SK-N-DZ (cell line): ENCODE results near the gene PYGM.

Experiments
- DNase-seq: peaks from one replicate; pipeline ENCODE4 v3.0.0-alpha.2; 2015; ENCODE audit warnings: low spot score

The PYGM gene

DNA sequence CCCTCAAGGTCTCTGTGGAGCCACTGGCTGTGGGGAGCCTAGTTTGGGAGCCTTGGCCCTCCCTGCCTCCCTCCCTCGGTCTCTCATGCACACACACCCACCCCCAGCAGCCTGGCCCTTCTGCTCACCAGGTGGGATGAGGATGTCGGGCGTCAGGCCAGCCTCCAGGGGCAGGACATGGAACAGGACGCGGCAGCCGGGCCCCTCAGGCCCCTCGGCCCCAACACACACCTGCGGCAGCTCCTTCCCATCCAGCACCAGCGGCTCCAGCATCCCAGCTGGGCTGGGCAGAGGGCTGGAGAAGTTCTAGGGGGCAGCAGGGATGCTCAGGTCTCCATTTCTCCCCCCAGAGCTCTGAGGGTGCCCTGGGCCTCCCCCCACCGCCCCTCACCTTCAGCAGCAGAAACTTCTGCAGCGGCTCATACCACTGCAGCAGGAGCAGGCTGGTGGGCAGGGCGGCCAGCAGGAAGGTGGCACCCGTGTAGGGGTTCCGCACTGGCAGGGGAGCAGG is 32.1 kb upstream of the PYGM start:
- DNase-seq: no peak

DNA sequence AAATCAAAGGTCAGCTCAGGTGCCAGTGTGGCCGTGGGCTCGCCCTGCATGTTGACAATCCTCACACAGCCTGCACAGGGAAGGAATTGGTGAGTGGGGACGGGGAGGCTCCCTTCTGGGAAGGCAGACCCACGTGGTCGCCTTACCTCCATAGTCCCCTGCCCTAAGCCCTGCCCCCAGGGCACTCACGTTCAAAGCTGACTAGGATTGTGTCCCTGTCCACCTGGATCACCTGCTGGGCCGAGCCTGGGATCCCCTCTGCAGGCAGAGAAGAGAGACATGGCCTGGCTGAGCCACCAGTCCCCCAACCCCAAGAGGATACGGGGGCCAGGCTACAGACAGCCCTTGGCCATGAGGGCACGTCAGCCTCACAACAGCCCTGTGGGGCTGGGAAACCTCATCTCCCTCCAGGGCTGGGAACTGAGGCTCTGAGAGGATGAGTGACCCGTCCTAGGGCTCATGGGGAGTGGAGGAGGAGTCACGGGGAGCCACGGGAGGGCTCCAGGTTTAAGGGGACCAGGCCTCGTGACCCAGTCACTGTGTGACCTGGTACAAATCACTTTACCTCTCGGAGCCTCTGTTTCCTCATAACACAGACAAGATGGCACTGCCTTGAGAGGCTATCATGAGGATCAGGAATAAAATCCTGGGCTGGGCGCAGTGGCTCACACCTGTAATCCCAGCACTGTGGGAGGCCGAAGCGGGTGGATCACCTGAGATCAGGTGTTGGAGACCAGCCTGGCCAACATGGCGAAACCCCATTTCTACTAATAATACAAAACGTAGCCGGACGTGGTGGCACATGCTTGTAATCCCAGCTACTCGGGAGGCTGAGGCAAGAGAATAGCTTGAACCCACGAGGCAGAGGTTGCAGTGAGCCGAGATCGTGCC is 30.7 kb upstream of the PYGM start:
- DNase-seq: no peak

DNA sequence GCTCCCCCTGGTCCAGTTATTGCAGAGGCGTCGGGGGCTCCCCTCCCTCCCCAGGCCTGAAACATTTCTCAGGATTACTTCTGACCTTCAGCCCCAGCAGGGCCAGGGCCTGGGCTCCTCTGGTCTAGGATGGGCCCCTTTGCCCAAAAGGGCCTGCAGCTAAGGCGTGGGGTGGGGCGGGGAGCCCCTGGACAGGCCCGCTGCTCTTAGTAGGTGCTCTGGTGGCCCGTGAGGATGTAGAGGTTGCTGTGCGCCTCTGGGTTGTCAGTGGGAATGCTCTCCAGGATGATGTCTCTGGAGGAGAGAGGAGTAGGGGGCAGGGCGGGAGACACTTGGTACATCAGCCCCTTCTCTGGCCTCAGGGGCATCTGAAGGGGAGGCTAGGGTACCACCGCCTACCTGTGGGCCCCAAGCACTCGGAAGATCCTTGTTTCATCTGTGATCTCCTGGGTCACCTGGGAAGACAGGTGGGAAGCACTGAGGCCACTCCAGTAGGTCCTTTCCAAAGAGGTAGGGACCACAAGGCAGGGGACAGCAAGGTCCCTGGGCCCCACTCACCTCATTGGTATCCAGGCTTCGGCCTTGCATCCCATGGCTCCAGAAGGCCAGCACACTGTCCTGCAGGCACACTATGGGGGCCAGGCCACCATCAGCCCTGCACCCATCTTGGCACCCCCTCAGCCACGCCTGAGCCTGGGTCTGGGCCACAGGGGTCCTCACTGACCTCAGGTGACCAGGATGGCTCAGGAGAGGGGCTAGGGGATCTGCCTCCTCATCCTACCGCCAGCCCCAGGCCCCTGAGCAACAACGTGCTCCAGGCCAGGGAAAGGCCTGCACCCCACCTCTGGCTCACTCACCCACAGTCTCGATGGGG is 29.8 kb upstream of the PYGM start:
- DNase-seq: no peak

DNA sequence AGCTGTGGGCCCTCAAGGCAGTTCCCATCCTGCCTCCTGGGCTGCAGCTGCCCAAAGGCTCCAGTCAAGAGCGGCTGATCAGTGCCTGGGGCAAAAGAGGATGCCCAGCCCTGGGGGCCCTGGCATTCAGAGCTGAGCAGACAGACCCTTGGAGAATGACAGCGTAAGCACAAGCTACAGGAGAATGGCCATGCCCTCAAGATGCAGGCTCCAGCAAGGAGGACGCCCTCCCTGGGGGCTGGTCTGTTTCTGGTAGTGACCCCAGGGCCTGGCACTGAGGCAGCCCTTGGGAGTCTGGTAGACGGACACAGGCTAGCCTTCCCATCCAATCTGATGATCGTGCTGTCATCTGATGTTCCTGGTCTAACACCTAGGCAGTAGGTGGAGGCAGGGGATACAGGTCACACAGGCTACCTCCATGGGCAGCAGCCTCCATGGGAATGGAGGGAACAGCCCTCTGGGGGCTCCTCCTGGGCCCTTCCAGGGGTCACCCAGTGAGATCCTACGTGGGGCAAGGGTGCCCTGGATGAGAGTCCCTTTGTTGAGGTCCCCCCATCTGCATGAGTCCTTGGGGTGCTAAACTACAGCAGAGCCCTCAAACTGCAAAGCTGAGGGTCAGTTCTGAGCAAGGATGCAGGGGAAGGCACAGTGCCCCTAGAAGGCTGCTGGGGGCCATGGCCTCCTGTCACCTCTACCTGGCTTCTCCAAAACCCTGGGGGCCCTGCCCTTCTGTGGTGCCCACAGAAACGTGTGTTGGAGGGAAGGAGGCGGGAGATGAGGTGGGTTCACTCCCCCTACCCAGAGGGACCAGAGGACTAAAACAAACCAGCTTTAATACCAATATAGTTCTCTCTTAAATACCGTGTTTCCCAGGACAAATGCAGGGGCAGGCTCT is 28.8 kb upstream of the PYGM start:
- DNase-seq: no peak

DNA sequence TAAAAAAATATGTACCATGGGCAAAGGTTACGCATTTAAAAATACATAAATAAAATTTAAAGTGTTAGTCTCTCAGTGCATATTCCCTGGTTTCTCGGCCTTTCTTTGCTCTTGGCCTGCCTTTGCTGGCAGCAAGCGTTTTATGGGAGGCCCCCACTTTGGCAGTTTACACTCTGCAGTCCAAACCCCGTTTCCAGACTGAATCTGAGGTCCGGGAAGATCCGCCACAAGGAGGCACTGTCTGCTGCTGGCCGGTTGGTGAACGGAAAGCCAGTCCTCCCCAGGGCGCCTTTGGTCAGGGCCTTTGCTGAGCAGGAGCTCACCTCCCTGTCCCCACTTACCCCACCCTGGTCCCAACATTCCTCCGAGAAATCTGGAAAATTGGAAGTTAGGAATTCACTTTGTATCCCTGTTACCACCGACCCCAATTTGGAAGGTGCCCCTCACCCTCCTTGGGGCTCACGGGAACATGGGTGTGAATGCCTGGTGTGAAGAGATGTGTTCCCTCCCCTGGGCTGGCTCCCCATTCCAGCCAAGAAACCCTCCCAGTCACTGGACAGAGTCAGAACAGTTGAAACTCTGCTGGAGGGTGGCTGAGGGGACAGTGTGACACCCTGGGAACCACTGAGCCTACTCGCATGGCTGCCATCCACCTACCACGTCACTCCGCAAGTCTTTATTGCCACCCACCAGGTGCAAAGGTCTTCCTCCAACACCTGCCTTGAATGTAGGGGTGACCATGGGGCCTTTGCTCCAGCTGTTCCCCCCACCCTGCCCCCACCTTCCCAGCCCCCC is 27.9 kb upstream of the PYGM start:
- DNase-seq: no peak

DNA sequence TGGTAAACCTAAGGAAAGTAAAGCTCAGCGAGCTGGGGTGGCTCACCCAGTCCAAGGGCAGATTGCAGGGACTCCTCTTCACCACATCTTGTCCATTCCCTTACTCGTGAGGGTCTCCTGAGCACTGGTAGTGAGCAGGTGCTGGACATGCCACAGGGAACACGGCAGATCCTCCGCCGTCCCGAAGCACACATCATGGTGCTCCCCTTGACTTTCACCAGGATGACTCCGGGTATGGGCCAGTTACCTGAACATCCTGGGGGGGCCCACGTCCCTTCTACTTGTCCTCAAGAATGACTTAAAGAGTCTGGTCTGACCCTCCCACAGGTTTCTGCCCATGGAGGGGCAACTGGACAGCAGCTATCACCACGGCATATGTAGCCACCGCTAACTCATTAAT is 26.5 kb upstream of the PYGM start:
- no peak for DNase-seq

DNA sequence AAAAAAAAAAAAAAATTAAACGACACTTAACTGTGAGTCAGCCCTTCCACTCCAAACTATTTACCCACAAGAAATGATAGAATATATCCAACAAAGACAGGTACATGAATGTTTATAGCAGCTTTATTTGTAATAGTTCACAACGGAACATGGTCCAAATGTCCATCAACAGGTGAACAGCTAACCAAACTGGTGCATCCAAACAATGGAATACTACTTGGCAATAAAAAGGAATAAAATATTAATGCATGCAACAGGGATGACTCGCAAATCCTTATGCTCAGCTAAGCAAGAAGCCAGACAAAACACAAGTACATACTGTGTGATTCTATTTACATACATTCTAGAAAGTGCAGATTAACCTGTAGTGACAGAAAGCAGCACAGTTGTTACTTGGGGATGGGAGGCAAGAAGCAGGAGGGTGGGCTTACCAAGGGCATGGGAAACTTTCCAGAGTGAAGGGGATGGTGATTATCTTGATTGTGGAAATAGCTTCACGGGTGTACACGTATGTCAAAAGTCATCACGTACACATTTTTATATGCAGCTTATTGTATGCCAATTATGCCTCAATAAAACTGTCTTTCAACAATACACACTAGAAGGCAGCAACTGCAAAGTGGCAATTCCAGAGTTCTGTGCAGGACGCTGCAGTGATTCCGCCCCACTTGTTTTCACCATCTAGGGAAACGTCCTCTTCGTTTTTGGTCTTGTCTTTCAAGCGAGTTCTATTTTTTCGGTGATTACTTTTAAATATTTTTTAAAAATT is 25.2 kb upstream of the PYGM start:
- DNase-seq: no peak

- DNase-seq: peak; percentile 100
Measured at GRCh38 chr11:64778473-64779298, 18.9 kb upstream of the PYGM start, which contains the start of gene SF1. Gene SF1, minus strand, starts transcription at chr11:64778542. Its CDS starts 150 bp downstream, at chr11:64778392.

GRCh38 chr11:64778223-64778472 is 18.4 kb upstream of the PYGM start:
- DNase-seq: no peak

DNA sequence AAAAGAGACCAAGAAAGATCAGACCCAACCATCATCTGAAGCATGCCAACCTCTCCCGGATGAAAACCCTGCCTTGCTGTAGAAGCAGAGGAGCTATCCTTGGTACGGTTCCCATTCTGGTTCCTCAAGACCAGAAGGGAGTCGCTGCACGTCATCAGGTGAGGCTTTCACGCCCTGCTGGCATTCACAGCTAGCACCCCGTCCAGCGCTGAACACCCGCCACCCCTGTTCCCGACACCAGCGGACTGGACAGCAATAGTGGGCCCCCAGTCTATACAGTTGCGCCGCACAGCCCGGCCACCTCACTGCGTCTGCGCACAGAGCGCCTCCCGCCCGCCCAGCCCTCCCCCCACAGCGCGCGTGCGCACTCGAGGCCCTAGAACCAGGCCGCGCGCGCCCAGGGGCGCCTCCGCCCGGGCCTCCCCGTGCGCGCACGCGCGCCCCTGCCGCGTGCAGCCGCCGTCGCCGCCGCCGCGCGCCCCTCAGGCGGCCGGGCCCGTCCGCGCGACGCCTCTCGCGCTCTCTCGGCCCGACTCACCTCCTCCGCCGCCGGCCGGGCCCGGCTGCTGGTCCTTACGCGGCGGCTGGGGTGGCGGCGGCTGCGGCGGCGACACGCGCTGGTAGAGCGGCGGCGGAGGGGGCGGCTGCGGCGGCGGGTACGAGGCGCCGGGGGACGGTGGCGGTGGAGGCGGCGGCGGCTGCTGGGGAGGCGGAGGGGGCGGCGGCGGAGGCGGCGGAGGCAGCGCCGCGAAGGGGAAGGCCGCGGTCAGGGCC is 17.9 kb upstream of the PYGM start:
- peak; percentile 68 for DNase-seq

GRCh38 chr11:64776875-64777274 is 17.1 kb upstream of the PYGM start:
- DNase-seq: no peak

GRCh38 chr11:64776425-64776824 is 16.7 kb upstream of the PYGM start:
- no peak for DNase-seq

- DNase-seq: no peak
Measured at GRCh38 chr11:64774144-64774543, 14.4 kb upstream of the PYGM start.

DNA sequence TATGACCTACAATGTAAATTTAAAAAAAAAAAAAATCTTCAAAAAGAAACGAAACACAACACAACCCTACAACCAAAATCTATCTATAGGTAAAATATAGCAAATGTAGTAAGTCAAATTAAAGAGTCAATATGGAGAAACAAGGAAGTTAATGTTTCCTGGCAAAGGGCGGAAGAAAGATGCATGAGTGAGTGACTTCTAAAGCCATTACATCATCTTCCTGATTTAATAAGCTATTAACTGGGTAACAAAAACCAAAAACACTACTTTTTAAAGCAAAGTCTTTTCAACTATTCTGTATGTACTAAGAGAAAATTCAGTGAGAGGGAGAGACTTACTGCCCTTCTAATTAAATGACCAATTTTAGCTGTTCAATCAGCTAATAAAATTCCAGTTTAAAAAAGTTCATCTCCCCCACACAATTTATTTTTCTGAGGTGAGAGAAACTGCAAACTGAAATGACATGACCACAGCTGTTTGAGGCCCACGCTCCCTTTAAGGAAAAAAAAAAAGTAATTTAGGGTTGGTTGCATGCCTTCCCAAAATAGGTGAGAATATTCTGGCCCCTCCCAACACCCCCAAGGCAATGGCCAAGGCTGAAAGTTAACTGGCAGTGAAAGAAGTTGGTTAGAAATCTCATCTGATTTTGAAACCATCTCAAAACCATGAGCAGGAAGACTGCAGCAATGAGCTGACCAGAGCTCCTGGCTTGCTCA is 12.7 kb upstream of the PYGM start:
- no peak for DNase-seq

- no peak for DNase-seq
Measured at GRCh38 chr11:64771861-64772260, 12.1 kb upstream of the PYGM start.

GRCh38 chr11:64770120-64770519 is 10.3 kb upstream of the PYGM start:
- DNase-seq: no peak

DNA sequence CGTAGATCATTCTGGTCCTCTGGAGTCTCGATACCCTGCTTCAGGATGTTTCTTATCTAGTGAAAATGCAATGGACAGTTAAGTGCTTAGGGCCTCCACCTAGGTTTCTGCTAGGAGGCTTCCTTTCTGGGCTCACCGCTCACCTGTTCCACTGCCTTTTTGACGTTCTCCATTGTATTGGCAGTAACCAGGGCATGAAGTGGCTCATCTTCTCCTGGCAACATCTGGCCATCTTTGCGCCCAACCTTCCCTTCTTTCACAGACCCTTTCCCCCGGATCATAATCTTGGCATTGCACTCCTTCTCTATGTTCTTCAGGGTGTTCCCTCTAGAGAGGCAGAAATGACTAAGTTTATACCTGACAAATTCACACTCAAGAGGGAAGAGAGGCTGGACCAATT is 9.5 kb upstream of the PYGM start:
- DNase-seq: no peak

GRCh38 chr11:64768300-64768694 is 8.5 kb upstream of the PYGM start:
- DNase-seq: no peak
